Transverse colon (tissue), 4 donors: ENCODE data around the gene CTNND2. TPM values are rescaled to one million over a fixed set of nuclear protein-coding genes. Genes with fewer than 3 reads are reported as not detected.

Experiments
- DNase-seq: peaks from one replicate; pipeline ENCODE4 v3.0.0-alpha.2; 2019
- H3K27ac ChIP-seq, 4 donors: fragments of 200-600 bp; sonication (generic); 2 replicates each; pipeline ENCODE4 v1.5.1; 2016 to 2018; ENCODE audit warnings: inconsistent platforms in 4 of 4
- H3K27me3 ChIP-seq: fragments of 200-600 bp; sonication (generic); 2 replicates; pipeline ENCODE4 v1.5.1; 2017; ENCODE audit warnings: inconsistent platforms
- H3K36me3 ChIP-seq, 4 donors: fragments of 200-600 bp; sonication (generic); 2 replicates each; pipeline ENCODE4 v1.5.1; 2017 to 2019; ENCODE audit warnings: inconsistent platforms in 4 of 4
- H3K4me1 ChIP-seq, 4 donors: fragments of 200-600 bp; sonication (generic); 2 replicates each; pipeline ENCODE4 v1.5.1; 2017 to 2020; ENCODE audit warnings: inconsistent platforms in 4 of 4
- H3K4me3 ChIP-seq, 4 donors: fragments of 200-600 bp; sonication (generic); 1 replicate in 1 of 4; 2 replicates in 3 of 4; pipeline versions ENCODE4 v1.5.1 to v1.6.1; 2017 to 2019; ENCODE audit warnings: inconsistent platforms in 4 of 4
- H3K9me3 ChIP-seq, 2 donors: fragments of 200-600 bp; sonication (generic); 2 replicates each; pipeline ENCODE4 v1.5.1; 2017 to 2019; ENCODE audit warnings: inconsistent platforms in 2 of 2
- CTCF ChIP-seq, 5 experiments: fragments of 200-600 bp in 3 of 5; fragments of 450-650 bp in 2 of 5; sonication (generic) in 3 of 5; IDR thresholded peaks; 1 replicate in 2 of 5; 2 replicates in 3 of 5; pipeline ENCODE4 v1.5.1; 2016 to 2017; ENCODE audit warnings: antibody characterized with exemption in 5 of 5, inconsistent platforms in 3 of 5, mild to moderate bottlenecking in 2 of 5, moderate library complexity in 1 of 5
- EP300 ChIP-seq: sonication (generic); formaldehyde crosslinking; IDR thresholded peaks from one replicate; pipeline ENCODE4 v1.6.1; 2017; ENCODE audit warnings: antibody characterized with exemption, low read depth
- POLR2A ChIP-seq: fragments of 450-650 bp; IDR thresholded peaks from one replicate; pipeline ENCODE4 v1.6.1; 2016; ENCODE audit warnings: antibody characterized with exemption, mild to moderate bottlenecking, moderate library complexity
- POLR2AphosphoS5 ChIP-seq, 3 donors: sonication (generic); formaldehyde crosslinking; IDR thresholded peaks; one replicate each; pipeline ENCODE4 v1.6.1; 2016; ENCODE audit warnings: antibody characterized with exemption in 3 of 3
- WGBS, 2 donors: methylation state at CpG; one replicate each; pipeline ENCODE4 v1.1.5; 2018; ENCODE audit warnings: low coverage in 1 of 2; 5-methylcytosine and 5-hydroxymethylcytosine counted together
- in situ Hi-C, 4 donors: fragments of 200-750 bp; cut with MboI; loops; one replicate each; pipeline versions ENCODE4 v1.15.0 to v1.15.1; 2017; ENCODE audit warnings: low sequenced_read_pairs in 3 of 4, low pct_ligation_motif_present in 1 of 4, low pct_unique_long_range_greater_than_20kb in 1 of 4
- intact Hi-C: fragments of 100-400 bp; cut with DNase I; formaldehyde crosslinking; loops from one replicate; pipeline ENCODE4 v1.15.1; 2023; ENCODE audit warnings: low total_unique reads
- total RNA-seq, 4 donors: library from RNA; depleted of rRNA; stranded (reverse); fragments of >200 nt; gene quantifications; one replicate each; pipeline ENCODE4 v1.1.0, GENCODE V29; 2016

Gene CTNND2
- total RNA-seq, 4 donors from 2014 or later: 1.9 to 2.1 TPM; not detected in 2

- DNase-seq: no peak
- Histone ChIP-seq H3K36me3 (no peaks in the 10 kb centered on the region), H3K9me3 (no peaks in the 10 kb centered on the region), H3K4me1 (no peaks in the 10 kb centered on the region), H3K27me3 (no peaks in the 10 kb centered on the region), H3K27ac (no peak overlapping the region), H3K4me3 (no peak overlapping the region)
- WGBS, 2 donors: 20 to 68% methylated on average over 1 to 3 of the region's 3 CpGs
- intact Hi-C loops: no loop called here
- in situ Hi-C loops: no loop called here
- TF ChIP-seq EP300 (no peak), POLR2A (no peak), CTCF (IDR thresholded peaks at IDR 0.05) (no peak), POLR2AphosphoS5 (IDR thresholded peaks at IDR 0.05) (no peak)
Measured at GRCh38 chr5:11305245-11305644, 599.0 kb downstream of the CTNND2 start.

GRCh38 chr5:11304641-11305040, 599.6 kb downstream of the CTNND2 start:
- intact Hi-C loops: no loop called here
- Histone ChIP-seq H3K27me3 (no peaks in the 10 kb centered on the region), H3K4me3 (no peak overlapping the region), H3K9me3 (no peaks in the 10 kb centered on the region), H3K36me3 (no peaks in the 10 kb centered on the region), H3K27ac (no peak overlapping the region), H3K4me1 (no peaks in the 10 kb centered on the region)
- 83 to 87% methylated on average over 7 of the region's 7 CpGs for WGBS, 2 donors
- TF ChIP-seq EP300 (no peak), POLR2AphosphoS5 (IDR thresholded peaks at IDR 0.05) (no peak), POLR2A (no peak), CTCF (IDR thresholded peaks at IDR 0.05) (no peak)
- in situ Hi-C loops: no loop called here
- DNase-seq: no peak

- no peaks in the 10 kb centered on the region for H3K4me1 ChIP-seq
- H3K27ac ChIP-seq: no peak overlapping the region
- no peak overlapping the region for H3K4me3 ChIP-seq
- no peaks in the 10 kb centered on the region for H3K9me3 ChIP-seq
- H3K36me3 ChIP-seq: no peaks in the 10 kb centered on the region
- in situ Hi-C loops: no loop called here
- WGBS, 2 donors: 100% methylated on average over 2 of the region's 2 CpGs; no CpG with 5 or more reads in 1 of the 2 donors
- no peaks in the 10 kb centered on the region for H3K27me3 ChIP-seq
- no peak for DNase-seq
- intact Hi-C loops: no loop called here
- no peak for TF ChIP-seq POLR2A
- no peak for TF ChIP-seq CTCF (IDR thresholded peaks at IDR 0.05)
- TF ChIP-seq POLR2AphosphoS5 (IDR thresholded peaks at IDR 0.05): no peak
- no peak for TF ChIP-seq EP300
Measured at GRCh38 chr5:11302663-11303062, 601.6 kb downstream of the CTNND2 start.

GRCh38 chr5:11301171-11301570, 603.1 kb downstream of the CTNND2 start:
- Histone ChIP-seq H3K27me3 (no peaks in the 10 kb centered on the region), H3K27ac (no peak overlapping the region), H3K36me3 (no peaks in the 10 kb centered on the region), H3K4me1 (no peaks in the 10 kb centered on the region), H3K9me3 (no peaks in the 10 kb centered on the region), H3K4me3 (no peak overlapping the region)
- in situ Hi-C loops: no loop called here
- TF ChIP-seq CTCF (IDR thresholded peaks at IDR 0.05): no peak
- no peak for TF ChIP-seq POLR2A
- TF ChIP-seq POLR2AphosphoS5 (IDR thresholded peaks at IDR 0.05): no peak
- no peak for TF ChIP-seq EP300
- 64 to 79% methylated on average over 3 to 9 of the region's 9 CpGs for WGBS, 2 donors
- intact Hi-C loops: no loop called here
- no peak for DNase-seq
